ENCODE measurements around the gene ZNF816. TPM values are rescaled to one million over a fixed set of nuclear protein-coding genes. Genes with fewer than 3 reads are reported as not detected.

The ZNF816 gene
- total RNA-seq, 1 experiment from 2014 or later: 8.9 TPM

DNA sequence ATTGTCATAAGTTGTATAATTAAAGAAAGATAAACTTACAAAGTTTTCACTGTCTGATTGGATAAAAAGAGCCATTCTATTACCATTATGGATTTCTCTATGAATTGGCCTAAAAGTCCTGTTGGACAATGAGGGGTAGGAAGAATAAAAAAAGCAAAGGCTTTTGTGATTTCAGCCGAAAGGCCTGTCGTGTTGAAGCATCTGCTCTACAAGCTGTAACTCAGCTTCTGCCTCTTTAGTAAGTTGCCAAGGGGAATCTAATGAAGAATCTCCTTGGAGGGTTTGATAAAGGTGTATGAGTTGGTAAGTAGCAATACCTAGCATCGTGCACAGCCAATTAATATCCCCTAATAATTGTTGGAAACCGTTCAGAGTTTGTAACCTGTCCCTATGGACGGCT, 25.8 kb upstream of the ZNF816 start:
- H3K27ac ChIP-seq (ENCODE audit: low read depth, low read length): no peak overlapping the region
- intact Hi-C loops (cut with micrococcal nuclease): no loop called here
- RAD21 ChIA-PET (ENCODE audit: low non-redundant PET in 1 of 2, low total read pairs in 2 of 2, uncharacterized antibody in 2 of 2, unreplicated experiment in 2 of 2): no interaction called here

More for the DNA sequence above, 25.8 kb upstream of the ZNF816 start:
- H3K9me3 ChIP-seq (ENCODE audit: control insufficient read depth in 1 of 2, insufficient read depth in 1 of 2, low read depth in 1 of 2, low read length in 2 of 2): peaks cover 16 to 33% of the 10 kb centered on the region in 2 experiments; a peak in 2 of 4 replicates
- no peaks in the 10 kb centered on the region for H3K27me3 ChIP-seq (ENCODE audit: insufficient read depth, low read length)
- H2AFZ ChIP-seq (ENCODE audit: low read depth, low read length, poor library complexity, severe bottlenecking): no peak overlapping the region
- ATAC-seq (no peak), DNase-seq (ENCODE audit: low read depth, low spot score) (no peak)
- no peak overlapping the region for H3K4me2 ChIP-seq (ENCODE audit: low read length)
- ChIA-PET CTCF (no interaction called here), POLR2A (no interaction called here)
- H3K36me3 ChIP-seq (ENCODE audit: control insufficient read depth in 1 of 2, insufficient read depth in 2 of 2, low read length in 2 of 2): no peaks in the 10 kb centered on the region
- H3K4me1 ChIP-seq (ENCODE audit: control insufficient read depth in 1 of 2, insufficient read depth in 2 of 2, low read length in 2 of 2): peaks cover 0 to 17% of the 10 kb centered on the region in 2 experiments; a peak in 2 of 4 replicates
- TF ChIP-seq FOSL1 (IDR thresholded peaks at IDR 0.05; ENCODE audit: low read depth): no peak
- TF ChIP-seq EZH2phosphoT487 (IDR thresholded peaks at IDR 0.05; ENCODE audit: borderline replicate concordance): no peak
- TF ChIP-seq CBX3 (IDR thresholded peaks at IDR 0.05; ENCODE audit: low read depth): no peak
- no peak for TF ChIP-seq SP1 (IDR thresholded peaks at IDR 0.05; ENCODE audit: low read depth)
- TF ChIP-seq YY1 (IDR thresholded peaks at IDR 0.05; ENCODE audit: extremely low read depth, insufficient replicate concordance, low read depth, low read length): no peak
- no peak for TF ChIP-seq ZNF274 (IDR thresholded peaks at IDR 0.05; ENCODE audit: low read depth, low read length)
- no peak for TF ChIP-seq RAD21 (IDR thresholded peaks at IDR 0.05; ENCODE audit: low read depth)
- TF ChIP-seq ZFX (IDR thresholded peaks at IDR 0.05): no peak
- no peak for TF ChIP-seq EZH2 (IDR thresholded peaks at IDR 0.05)
- TF ChIP-seq CEBPB (IDR thresholded peaks at IDR 0.05; ENCODE audit: low read depth): no peak
- TF ChIP-seq POLR2AphosphoS5 (IDR thresholded peaks at IDR 0.05; ENCODE audit: low read depth, low read length): no peak
- no peak for TF ChIP-seq ATF3 (IDR thresholded peaks at IDR 0.05)
- no peak for TF ChIP-seq JUND (IDR thresholded peaks at IDR 0.05)
- no peak for TF ChIP-seq CTCF (IDR thresholded peaks at IDR 0.05 in 2 of 3, conservative IDR thresholded peaks at IDR 0.05 in 1 of 3; ENCODE audit: borderline replicate concordance in 1 of 3, insufficient read depth in 1 of 3, low read depth in 2 of 3, low read length in 2 of 3)
- no peak for TF ChIP-seq MAX (IDR thresholded peaks at IDR 0.05)
- no peak for TF ChIP-seq POLR2A (IDR thresholded peaks at IDR 0.05; ENCODE audit: borderline replicate concordance, extremely low read depth, insufficient read depth, insufficient read length)
- no peak for TF ChIP-seq SRF (IDR thresholded peaks at IDR 0.05; ENCODE audit: low read depth)
- no peak for TF ChIP-seq SIN3A (IDR thresholded peaks at IDR 0.05; ENCODE audit: low read depth)
- BruUV-seq (replicated peaks): no TSS peak
- H3K4me3 ChIP-seq (replicated peaks in 1 of 2; ENCODE audit: low read depth in 1 of 2, low read length in 2 of 2): no peak overlapping the region
- no peaks in the 10 kb centered on the region for H3K9me2 ChIP-seq (ENCODE audit: insufficient read depth)
- no peak overlapping the region for H3K9ac ChIP-seq (ENCODE audit: low read length)
- H4K20me1 ChIP-seq (ENCODE audit: insufficient read depth): no peaks in the 10 kb centered on the region
- no peaks in the 10 kb centered on the region for H3K79me2 ChIP-seq (ENCODE audit: insufficient read depth, low read length)

Measured in HCT116 (cell line).